Activated naive CD4-positive, alpha-beta T cell (primary cell): ENCODE results near the gene ACOXL.

ENCODE experiments used
- DNase-seq, 4 experiments: peaks; one replicate each; lab custom pipeline; 2025; lab: John Stamatoyannopoulos, UW

ACOXL gene

GRCh38 chr2:111139637-111140317 lies 407.4 kb downstream of the ACOXL start:
- DNase-seq = no peak

- DNase-seq = no peak
These were observed 408.4 kb downstream of the ACOXL start for GRCh38 chr2:111140815-111141214.

GRCh38 chr2:111142101-111142500 lies 409.7 kb downstream of the ACOXL start:
- DNase-seq = no peak

- no peak for DNase-seq
These were observed 410.9 kb downstream of the ACOXL start for GRCh38 chr2:111143107-111143842.

GRCh38 chr2:111143843-111144198 lies 411.4 kb downstream of the ACOXL start:
- DNase-seq = no peak

DNA sequence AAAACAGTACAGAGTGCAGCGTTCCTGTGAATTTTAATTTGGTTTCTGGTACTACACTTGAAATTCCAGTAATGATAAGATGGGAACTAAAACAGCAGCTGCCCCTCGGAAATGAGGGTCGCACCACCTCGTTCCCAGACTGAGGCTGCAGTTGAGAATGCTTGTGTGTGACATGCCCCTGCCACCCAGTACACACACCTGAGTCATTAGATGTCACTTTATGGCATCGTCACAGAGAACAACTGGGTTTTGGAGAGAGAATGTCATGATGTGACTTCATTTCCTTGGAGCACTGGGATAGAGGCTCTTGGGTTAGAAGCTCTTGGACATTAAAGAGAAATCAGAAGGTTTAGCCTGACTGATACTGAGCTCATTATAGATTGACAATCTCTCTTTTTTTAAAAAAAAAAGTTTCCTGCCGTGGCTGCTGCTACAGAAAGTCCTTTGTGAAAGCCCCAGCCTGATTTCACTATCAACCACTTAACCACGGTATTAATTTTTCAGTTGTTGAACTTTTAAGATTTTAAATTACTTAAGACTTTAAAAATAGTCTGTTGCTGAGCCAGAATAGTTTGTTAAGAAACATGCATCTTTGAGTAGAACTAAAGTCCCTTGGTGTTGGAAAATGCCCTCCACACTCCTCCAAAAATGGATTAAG lies 412.9 kb downstream of the ACOXL start:
- no peak for DNase-seq

DNA sequence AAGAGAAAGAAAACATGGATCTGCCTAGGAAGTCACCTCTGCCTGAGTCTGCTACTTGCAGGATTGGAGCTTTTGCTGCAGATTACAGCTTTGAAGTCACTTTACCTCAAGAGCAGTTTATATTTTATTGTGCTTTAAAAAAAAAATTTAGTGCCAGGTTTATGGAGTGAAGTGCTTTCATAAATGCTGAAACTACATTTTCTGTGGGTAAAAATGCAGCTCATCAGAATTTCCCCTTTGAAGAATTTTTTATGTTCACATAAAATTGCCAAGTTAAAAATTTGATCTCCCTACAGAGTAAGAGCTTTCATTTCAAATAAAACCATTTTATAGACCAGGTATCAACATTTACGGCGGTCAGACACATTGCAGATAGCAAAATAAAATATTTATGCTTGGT lies 413.6 kb downstream of the ACOXL start:
- DNase-seq = no peak

DNA sequence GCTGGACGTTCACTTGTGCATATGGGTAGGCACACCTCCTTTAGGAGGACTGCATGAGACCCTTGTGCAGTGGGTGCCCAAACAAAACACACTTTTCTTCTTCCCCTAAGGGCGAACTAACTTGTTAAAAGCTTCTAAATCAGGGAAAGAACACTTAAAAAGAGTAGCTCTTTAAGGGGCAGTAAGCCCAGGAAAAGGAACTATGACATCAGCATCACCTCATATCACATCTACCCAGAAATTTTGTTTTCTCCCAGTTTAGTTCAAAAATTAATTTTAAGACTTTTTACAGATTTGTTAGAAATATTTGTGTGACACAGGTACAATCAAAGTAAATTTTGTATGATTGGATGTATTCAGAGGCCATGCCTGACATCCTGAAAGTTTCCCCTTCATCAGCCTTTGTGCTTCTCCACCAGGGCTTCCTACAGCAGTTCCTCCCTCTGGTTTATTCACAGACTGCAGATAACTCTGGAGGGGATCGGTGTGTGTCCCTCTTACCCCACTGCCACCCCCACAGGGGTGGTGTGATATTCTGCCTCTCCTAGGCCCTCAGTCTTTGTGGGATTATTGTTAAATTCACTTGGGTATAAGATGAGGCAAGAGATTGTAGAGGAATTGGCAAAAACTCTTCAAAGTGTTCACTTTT lies 416.0 kb downstream of the ACOXL start:
- no peak for DNase-seq

DNA sequence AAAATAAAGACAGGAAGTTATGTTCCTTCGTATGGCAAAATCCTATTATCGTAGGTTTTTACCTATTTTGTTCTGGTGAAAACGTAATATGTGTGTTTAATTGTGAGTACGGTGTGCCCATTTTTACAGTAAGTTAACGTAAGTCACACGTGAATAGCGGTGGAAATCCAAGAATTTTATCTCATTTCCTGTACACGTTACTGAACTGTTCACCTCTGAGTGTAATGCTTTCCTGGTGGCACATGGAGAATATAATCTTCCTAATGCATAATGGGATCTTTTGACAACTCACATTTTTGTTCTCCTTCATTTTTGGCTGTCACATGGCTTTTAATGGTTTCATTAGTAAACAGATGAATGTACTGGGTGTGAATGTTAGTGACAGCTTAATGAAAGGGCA lies 416.6 kb downstream of the ACOXL start:
- DNase-seq = no peak

GRCh38 chr2:111149882-111150455 lies 417.6 kb downstream of the ACOXL start:
- no peak for DNase-seq

DNA sequence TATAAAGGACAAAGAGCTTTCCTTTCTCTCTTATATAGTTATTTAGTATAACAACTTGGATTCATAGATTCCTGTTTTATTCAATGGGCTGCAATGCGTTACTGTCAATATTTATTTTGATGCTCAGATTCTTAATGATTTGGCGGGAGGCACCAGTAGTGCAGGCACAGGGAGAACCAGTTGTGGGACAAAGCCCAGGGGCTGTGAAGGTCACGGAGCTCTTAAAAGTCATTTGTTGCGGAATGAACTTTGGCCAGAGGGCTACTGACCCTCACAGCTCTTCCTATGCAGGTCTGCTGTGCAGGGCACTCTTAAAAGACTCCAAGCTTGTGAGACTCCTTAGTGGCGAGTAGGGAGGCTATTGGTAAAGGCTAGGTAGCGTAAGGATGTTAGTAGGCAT lies 422.4 kb downstream of the ACOXL start:
- no peak for DNase-seq

GRCh38 chr2:111155610-111156009 lies 423.2 kb downstream of the ACOXL start:
- no peak for DNase-seq

DNA sequence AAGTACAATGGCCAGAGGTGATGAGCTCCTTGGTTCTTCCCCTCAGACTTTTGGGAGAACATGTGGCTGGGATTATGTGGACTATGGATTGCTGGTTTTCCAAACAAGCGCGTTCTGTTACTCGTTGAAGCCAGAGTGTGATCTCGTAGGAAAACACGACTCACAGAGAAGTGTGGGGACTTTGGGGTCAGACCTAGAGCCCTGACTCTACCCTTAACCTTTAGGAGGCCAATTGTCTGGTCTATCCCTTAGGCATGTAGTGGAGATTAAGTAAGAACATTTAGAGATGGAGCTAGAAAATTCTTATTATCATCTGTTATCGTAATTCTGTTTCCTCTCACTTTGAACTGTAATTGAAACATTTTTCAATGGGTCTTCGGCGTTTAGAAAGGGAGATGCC lies 424.2 kb downstream of the ACOXL start:
- no peak for DNase-seq

DNA sequence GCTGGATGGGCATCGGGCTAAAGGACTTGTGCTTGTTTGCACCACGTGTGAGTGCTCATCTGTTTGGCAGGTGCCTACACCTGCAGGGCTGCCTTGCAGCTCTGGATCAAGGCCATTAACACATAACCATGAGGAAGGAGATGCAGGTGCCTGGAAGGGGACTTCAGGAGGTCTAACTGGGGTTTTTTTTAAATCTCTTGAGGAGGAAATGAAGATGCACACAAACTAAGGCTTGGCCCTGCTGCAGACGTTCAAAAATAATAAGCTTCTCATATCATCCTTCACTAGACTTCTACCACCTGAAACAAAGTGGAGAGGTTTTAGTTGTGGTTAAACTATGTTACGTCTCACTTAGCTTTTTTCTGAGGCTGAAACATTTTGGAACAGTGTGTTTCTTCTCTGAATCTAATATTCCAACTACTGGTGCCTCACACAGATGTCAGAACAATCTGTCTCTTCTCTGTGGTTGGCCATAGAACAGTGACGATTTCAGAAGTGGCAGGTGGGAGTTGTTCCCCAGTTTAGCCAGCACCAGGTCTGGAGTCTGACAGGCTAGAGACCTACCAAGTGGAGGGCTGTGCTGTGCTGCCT lies 424.8 kb downstream of the ACOXL start:
- DNase-seq = no peak

DNA sequence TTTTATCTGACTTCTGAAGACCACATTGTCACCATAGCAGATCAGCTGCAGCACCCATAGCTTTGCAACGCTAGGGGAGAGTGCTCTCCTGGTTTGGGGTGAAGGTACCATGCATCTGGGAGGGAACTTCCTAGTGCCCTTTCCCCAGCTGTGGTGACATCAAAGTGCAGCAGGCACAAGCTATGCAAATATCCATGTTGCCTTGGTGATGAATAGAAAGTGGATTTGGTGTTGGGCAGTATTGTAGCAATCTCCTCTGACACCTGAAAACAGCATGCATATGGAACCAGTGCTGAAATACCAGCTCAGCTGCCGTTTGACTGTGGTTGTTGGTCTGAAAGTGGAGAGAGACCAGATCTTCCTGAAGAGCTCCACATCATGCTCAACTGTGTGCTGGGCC lies 425.4 kb downstream of the ACOXL start:
- no peak for DNase-seq

DNA sequence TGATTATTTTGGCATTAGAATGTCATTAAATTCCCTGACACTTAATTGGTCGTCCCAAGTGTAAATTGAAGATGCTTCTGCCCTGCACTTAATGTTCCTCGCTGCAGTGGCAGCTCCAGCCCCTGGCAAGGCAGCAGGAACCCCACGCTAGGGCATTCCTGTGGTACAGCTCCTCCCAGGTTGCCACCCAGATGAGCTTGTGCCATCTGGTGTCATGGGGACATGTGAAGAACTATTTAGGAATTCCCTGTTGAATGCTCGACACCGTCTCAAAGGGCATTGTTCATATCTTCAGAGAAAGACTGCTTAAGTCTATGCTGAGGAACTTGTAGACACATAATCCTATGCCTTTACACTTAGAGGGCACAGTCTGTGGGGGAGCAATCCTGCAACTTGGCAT lies 427.3 kb downstream of the ACOXL start:
- DNase-seq = no peak

DNA sequence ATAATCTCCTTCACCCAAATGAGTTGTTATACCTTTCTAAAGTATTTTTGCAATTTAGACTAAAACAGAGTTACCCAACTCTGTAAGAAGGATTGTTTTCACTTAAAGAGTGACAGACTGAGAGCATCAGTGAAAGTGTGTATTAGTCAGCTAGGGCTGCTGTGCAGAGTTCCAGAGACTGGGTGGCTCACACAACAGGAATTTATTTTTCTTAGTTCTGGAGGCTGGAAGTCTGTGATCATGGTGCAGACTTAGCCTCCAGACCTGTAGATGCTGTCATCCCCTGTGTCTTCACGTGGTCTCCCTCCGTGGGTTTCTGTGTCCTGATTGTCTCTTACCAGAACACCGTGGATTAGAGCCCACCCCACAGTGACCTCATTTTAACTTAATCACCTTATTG lies 428.4 kb downstream of the ACOXL start:
- no peak for DNase-seq

GRCh38 chr2:111161971-111162370 lies 429.6 kb downstream of the ACOXL start:
- DNase-seq = no peak

DNA sequence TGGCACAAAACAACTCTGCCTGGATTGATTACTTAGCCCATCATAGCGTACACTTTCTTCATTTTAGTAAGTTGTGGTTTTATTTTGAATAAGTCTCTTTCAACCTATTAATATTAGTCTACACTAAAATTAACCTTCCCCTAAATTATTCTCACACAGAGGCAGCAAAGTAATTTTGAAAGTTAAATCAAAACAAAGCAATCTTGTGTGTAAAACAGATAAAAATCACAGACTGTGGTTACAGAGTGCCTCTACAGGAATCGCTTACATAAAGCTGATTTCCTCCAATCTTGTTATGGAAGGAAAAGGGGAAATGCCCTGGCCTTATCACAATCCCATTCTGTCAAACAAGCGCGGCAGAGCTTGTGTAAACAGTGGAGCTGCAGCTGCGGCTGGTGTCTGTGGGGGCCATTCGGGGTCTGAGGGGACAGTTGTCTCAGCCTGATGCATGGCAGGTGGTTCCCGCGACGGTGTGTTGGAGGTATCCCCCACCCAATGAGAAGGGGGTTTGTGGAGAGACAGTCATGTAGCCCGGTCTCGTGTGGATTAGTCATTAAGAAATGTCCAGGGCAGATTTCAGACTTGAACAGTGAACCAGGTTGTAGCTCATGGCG lies 430.5 kb downstream of the ACOXL start:
- no peak for DNase-seq

- no peak for DNase-seq
These were observed 431.7 kb downstream of the ACOXL start for GRCh38 chr2:111164078-111164477.

- no peak for DNase-seq
These were observed 432.7 kb downstream of the ACOXL start for GRCh38 chr2:111165084-111165483.

DNA sequence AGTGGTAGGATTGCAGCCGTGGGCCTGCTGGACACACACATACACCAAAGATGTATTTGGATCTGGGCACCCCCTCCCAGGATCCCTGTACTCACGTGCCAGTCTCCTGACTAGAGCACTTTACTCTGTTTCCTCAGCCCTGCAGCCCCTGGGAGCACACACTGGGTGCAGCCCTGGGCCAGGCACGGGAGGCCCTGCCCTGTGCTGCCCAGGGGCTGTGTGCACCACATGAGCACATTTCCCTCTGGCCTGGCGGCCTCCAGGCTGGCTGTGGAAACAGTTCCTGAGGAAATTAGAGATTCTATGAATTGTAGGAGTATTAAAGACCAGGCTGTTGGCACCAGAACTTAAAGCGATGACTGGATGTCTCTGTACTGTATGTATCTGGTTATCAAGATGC lies 433.7 kb downstream of the ACOXL start:
- no peak for DNase-seq
